HCT116 (cell line): ENCODE measurements around the gene RBM44. TPM values are rescaled to one million over a fixed set of nuclear protein-coding genes. Genes with fewer than 3 reads are reported as not detected.

Experiments
- ATAC-seq: fragments of 200-7000 bp; cut with Tn5 transposase; 2 replicates; pipeline ENCODE4 v1.9.1; 2020; ENCODE audit warnings: mild to moderate bottlenecking, moderate library complexity
- BruUV-seq: library from RNA; stranded (reverse); fragments of 400-500 nt; replicated peaks from 2 replicates; lab custom pipeline; 2021; lab: Mats Ljungman, UMichigan
- CTCF ChIA-PET: fragments of 300-600 bp; sonication (Branson Sonifier 250); formaldehyde crosslinking; loops from one replicate; lab custom pipeline; 2021; ENCODE audit warnings: antibody characterized with exemption; lab: Charles Lee
- POLR2A ChIA-PET: fragments of 300-600, 350-600 bp; sonication (Branson Sonifier 250); formaldehyde crosslinking; loops from one replicate; lab custom pipeline; 2021; ENCODE audit warnings: antibody characterized with exemption; lab: Charles Lee
- RAD21 ChIA-PET, 2 experiments: fragments of 300-600 bp; sonication (Branson Sonifier 250); formaldehyde crosslinking; loops; one replicate each; lab custom pipeline; 2023; ENCODE audit warnings: low total read pairs in 2 of 2; ENCODE audit not compliant: uncharacterized antibody in 2 of 2, unreplicated experiment in 2 of 2, low non-redundant PET in 1 of 2; lab: Charles Lee
- DNase-seq: peaks from one replicate; pipeline ENCODE4 v3.0.0-alpha.2; 2010; ENCODE audit warnings: low read depth, low spot score
- H2AFZ ChIP-seq: fragments of 200-600 bp; shearing (Covaris generic), sonication (generic); 2 replicates; pipeline ENCODE4 v1.6.1; 2017; ENCODE audit warnings: low read depth, mixed run types, mixed read lengths, antibody characterized with exemption, low read length; ENCODE audit not compliant: poor library complexity, severe bottlenecking
- H3K27ac ChIP-seq: 2 replicates; pipeline ENCODE4 v1.5.1; 2012; ENCODE audit warnings: low read depth, low read length
- H3K27me3 ChIP-seq: fragments of 200-600 bp; sonication (generic); 2 replicates; pipeline ENCODE4 v1.6.1; 2016; ENCODE audit warnings: mixed run types, low read length, mixed read lengths; ENCODE audit not compliant: insufficient read depth
- H3K36me3 ChIP-seq, 2 experiments: fragments of 200-500 bp in 1 of 2; fragments of 200-600 bp in 1 of 2; sonication (Bioruptor generic) in 1 of 2; sonication (generic) in 1 of 2; 2 replicates each; pipeline versions ENCODE4 v1.5.1 to v1.6.1; 2014 to 2016; ENCODE audit warnings: low read length in 2 of 2, inconsistent platforms in 1 of 2, mixed read lengths in 1 of 2, mixed run types in 1 of 2; ENCODE audit not compliant: insufficient read depth in 2 of 2, control insufficient read depth in 1 of 2
- H3K4me1 ChIP-seq, 2 experiments: fragments of 200-600 bp in 1 of 2; sonication (generic) in 1 of 2; 2 replicates each; pipeline versions ENCODE4 v1.5.1 to v1.6.1; 2012 to 2017; ENCODE audit warnings: low read length in 2 of 2, inconsistent platforms in 1 of 2, mild to moderate bottlenecking in 1 of 2, mixed read lengths in 1 of 2, mixed run types in 1 of 2, moderate library complexity in 1 of 2; ENCODE audit not compliant: insufficient read depth in 2 of 2, control insufficient read depth in 1 of 2
- H3K4me2 ChIP-seq: fragments of 200-600 bp; sonication (generic); 2 replicates; pipeline ENCODE4 v1.6.1; 2017; ENCODE audit warnings: mixed run types, low read length, mixed read lengths
- H3K4me3 ChIP-seq, 2 experiments: fragments of 200-600 bp in 1 of 2; sonication (generic) in 1 of 2; replicated peaks in 1 of 2; 2 replicates each; pipeline ENCODE4 v1.5.1; 2011 to 2016; ENCODE audit warnings: low read length in 2 of 2, control low read depth in 1 of 2, low read depth in 1 of 2, mild to moderate bottlenecking in 1 of 2, mixed read lengths in 1 of 2, mixed run types in 1 of 2
- H3K79me2 ChIP-seq: fragments of 200-600 bp; sonication (generic); 2 replicates; pipeline ENCODE4 v1.6.1; 2017; ENCODE audit warnings: mild to moderate bottlenecking, mixed run types, low read length, moderate library complexity, mixed read lengths; ENCODE audit not compliant: insufficient read depth
- H3K9ac ChIP-seq: fragments of 200-600 bp; sonication (generic); 2 replicates; pipeline ENCODE4 v1.6.1; 2016; ENCODE audit warnings: low read length, mixed read lengths
- H3K9me2 ChIP-seq: fragments of 200-600 bp; sonication (generic), shearing (Covaris generic); 2 replicates; pipeline ENCODE4 v1.6.1; 2017; ENCODE audit warnings: mixed run types, mild to moderate bottlenecking, moderate library complexity; ENCODE audit not compliant: insufficient read depth
- H3K9me3 ChIP-seq, 2 experiments: fragments of 200-500 bp in 1 of 2; fragments of 200-600 bp in 1 of 2; sonication (Bioruptor generic) in 1 of 2; sonication (generic) in 1 of 2; 2 replicates each; pipeline ENCODE4 v1.6.1; 2014 to 2017; ENCODE audit warnings: low read length in 2 of 2, mixed read lengths in 2 of 2, inconsistent platforms in 1 of 2, low read depth in 1 of 2, mild to moderate bottlenecking in 1 of 2, mixed run types in 1 of 2, moderate library complexity in 1 of 2; ENCODE audit not compliant: control insufficient read depth in 1 of 2, insufficient read depth in 1 of 2
- H4K20me1 ChIP-seq: fragments of 200-600 bp; sonication (generic), shearing (Covaris generic); 2 replicates; pipeline ENCODE4 v1.6.1; 2017; ENCODE audit warnings: mixed run types, mild to moderate bottlenecking, moderate library complexity; ENCODE audit not compliant: insufficient read depth
- CEBPB ChIP-seq: IDR thresholded peaks from 2 replicates; pipeline ENCODE4 v1.6.1; 2012; ENCODE audit warnings: low read depth
- EGR1 ChIP-seq: IDR thresholded peaks from 2 replicates; pipeline ENCODE4 v1.6.1; 2012; ENCODE audit warnings: low read depth
- ELF1 ChIP-seq: IDR thresholded peaks from 2 replicates; pipeline ENCODE4 v1.6.1; 2012; ENCODE audit warnings: low read depth, borderline replicate concordance
- EZH2 ChIP-seq: fragments of 200-600 bp; sonication (generic); IDR thresholded peaks from 2 replicates; pipeline ENCODE4 v1.6.1; 2017; ENCODE audit warnings: antibody characterized with exemption, mixed run types
- FOSL1 ChIP-seq: IDR thresholded peaks from 2 replicates; pipeline ENCODE4 v1.6.1; 2012; ENCODE audit warnings: low read depth
- POLR2A ChIP-seq: IDR thresholded peaks from 2 replicates; pipeline ENCODE4 v1.7.0; 2011; ENCODE audit warnings: borderline replicate concordance; ENCODE audit not compliant: insufficient read depth, insufficient read length; ENCODE audit errors: extremely low read depth
- RAD21 ChIP-seq: IDR thresholded peaks from 2 replicates; pipeline ENCODE4 v1.6.1; 2012; ENCODE audit warnings: low read depth, mild to moderate bottlenecking
- SP1 ChIP-seq: IDR thresholded peaks from 2 replicates; pipeline ENCODE4 v1.6.1; 2012; ENCODE audit warnings: low read depth
- TCF7L2 ChIP-seq: IDR thresholded peaks from 2 replicates; pipeline ENCODE4 v1.7.0; 2011; ENCODE audit warnings: borderline replicate concordance, inconsistent platforms; ENCODE audit not compliant: insufficient read depth, insufficient read length; ENCODE audit errors: extremely low read depth
- ZBTB33 ChIP-seq: IDR thresholded peaks from 2 replicates; pipeline ENCODE4 v1.6.1; 2011; ENCODE audit warnings: mild to moderate bottlenecking, low read length, moderate library complexity; ENCODE audit not compliant: insufficient replicate concordance; ENCODE audit errors: extremely low read depth
- ZFX ChIP-seq: fragments of 450-650 bp; IDR thresholded peaks from 2 replicates; pipeline ENCODE4 v1.6.1; 2017
- ZNF274 ChIP-seq: fragments of 200-500 bp; sonication (Bioruptor generic); IDR thresholded peaks from 2 replicates; pipeline ENCODE4 v1.6.1; 2014; ENCODE audit warnings: mild to moderate bottlenecking, low read depth, low read length, inconsistent platforms
- intact Hi-C: fragments of 100-400 bp; cut with micrococcal nuclease; formaldehyde crosslinking; loops from 2 replicates; pipeline ENCODE4 v1.10.0; 2022
- total RNA-seq: library from RNA; stranded (reverse); gene quantifications from one replicate; pipeline ENCODE4 v1.2.1, GENCODE V29; 2021; ENCODE audit not compliant: unreplicated experiment
- TF ChIP-seq, protein P1 (sequence below): IDR thresholded peaks from 2 replicates; pipeline ENCODE4 v1.6.1; 2012

Gene RBM44
- total RNA-seq, 1 experiment from 2014 or later: 0.54 TPM

DNA sequence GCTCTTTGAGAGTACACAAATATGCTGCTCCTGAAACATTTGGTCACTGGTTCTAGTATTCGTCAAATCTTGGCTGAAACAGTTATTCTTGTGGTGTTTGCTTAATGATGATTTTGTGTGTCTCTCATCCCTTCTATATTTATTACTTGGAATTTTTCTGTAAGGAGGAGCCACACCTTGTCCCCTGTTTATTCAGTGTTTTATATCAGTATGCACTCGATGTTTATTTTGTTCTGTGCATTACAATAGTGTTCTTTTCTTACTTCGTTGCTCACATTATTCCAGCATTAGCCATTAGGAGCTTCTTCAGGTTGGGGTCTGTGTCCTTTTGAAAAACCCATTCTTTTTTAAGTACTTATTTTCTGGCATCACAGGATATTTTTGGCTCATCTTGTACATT is 55.7 kb downstream of the RBM44 start:
- Histone ChIP-seq H3K4me3 (no peak overlapping the region), H3K4me2 (no peak overlapping the region), H3K27me3 (no peaks in the 10 kb centered on the region), H3K9me2 (no peaks in the 10 kb centered on the region), H3K9me3 (no peaks in the 10 kb centered on the region), H4K20me1 (no peaks in the 10 kb centered on the region), H3K27ac (no peak overlapping the region), H3K9ac (no peak overlapping the region), H3K4me1 (peaks cover 8 to 12% of the 10 kb centered on the region in 2 experiments), H3K79me2 (no peaks in the 10 kb centered on the region), H3K36me3 (no peaks in the 10 kb centered on the region), H2AFZ (no peak overlapping the region)
- ChIA-PET POLR2A (no interaction called here), CTCF (no interaction called here), RAD21 (no interaction called here)
- no peak for DNase-seq
- no TSS peak for BruUV-seq
- TF ChIP-seq POLR2A (no peak), RAD21 (no peak), FOSL1 (no peak), ZFX (no peak), ZNF274 (no peak), SP1 (no peak), TCF7L2 (no peak), CEBPB (no peak), ZBTB33 (no peak), ELF1 (no peak), EGR1 (no peak), EZH2 (no peak)
- TF ChIP-seq, protein P1, sequence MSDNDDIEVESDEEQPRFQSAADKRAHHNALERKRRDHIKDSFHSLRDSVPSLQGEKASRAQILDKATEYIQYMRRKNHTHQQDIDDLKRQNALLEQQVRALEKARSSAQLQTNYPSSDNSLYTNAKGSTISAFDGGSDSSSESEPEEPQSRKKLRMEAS: no peak
- no peak for ATAC-seq
- intact Hi-C loops: no loop called here
